Measurements from ENCODE around the gene TCAIM.
"Not testable (repeated sequence)": the region's sequence is repeated elsewhere in the genome, so short reads cannot be mapped to it uniquely, and the experiment has no call there.

TCAIM gene

GRCh38 chr3:44418118-44418517 lies 79.6 kb downstream of the TCAIM start:
- DNase-seq, result not testable (repeated sequence)

GRCh38 chr3:44418549-44418948 lies 80.0 kb downstream of the TCAIM start:
- DNase-seq, result no peak

- DNase-seq, result no peak
These were observed 80.8 kb downstream of the TCAIM start for GRCh38 chr3:44419116-44419922.

- no peak for DNase-seq
These were observed 81.5 kb downstream of the TCAIM start for GRCh38 chr3:44419923-44420650.

GRCh38 chr3:44420676-44421075 lies 82.1 kb downstream of the TCAIM start:
- DNase-seq, result no peak

- no peak for DNase-seq
These were observed 82.7 kb downstream of the TCAIM start for GRCh38 chr3:44421280-44421679.

GRCh38 chr3:44424758-44425157 lies 86.2 kb downstream of the TCAIM start:
- no peak for DNase-seq

- DNase-seq, result no peak
These were observed 89.1 kb downstream of the TCAIM start for GRCh38 chr3:44427683-44428082.

- no peak for DNase-seq
These were observed 90.3 kb downstream of the TCAIM start for GRCh38 chr3:44428910-44429309.

GRCh38 chr3:44429459-44429858 lies 90.9 kb downstream of the TCAIM start:
- DNase-seq, result no peak

- DNase-seq, result no peak
These were observed 91.9 kb downstream of the TCAIM start for GRCh38 chr3:44430466-44430865.

- DNase-seq, result no peak
These were observed 96.4 kb downstream of the TCAIM start for GRCh38 chr3:44434834-44435510.

- no peak for DNase-seq
These were observed 97.6 kb downstream of the TCAIM start for GRCh38 chr3:44436181-44436580.

GRCh38 chr3:44437800-44438199 lies 99.2 kb downstream of the TCAIM start:
- DNase-seq, result no peak

GRCh38 chr3:44439499-44440295 lies 101.1 kb downstream of the TCAIM start:
- no peak for DNase-seq

- DNase-seq, result no peak
These were observed 104.2 kb downstream of the TCAIM start for GRCh38 chr3:44442596-44443309.

- no peak for DNase-seq
These were observed 105.9 kb downstream of the TCAIM start for GRCh38 chr3:44444437-44444836.

GRCh38 chr3:44444896-44445691 lies 106.5 kb downstream of the TCAIM start:
- DNase-seq, result no peak

- no peak for DNase-seq
These were observed 107.2 kb downstream of the TCAIM start for GRCh38 chr3:44445786-44446185.

GRCh38 chr3:44446929-44447328 lies 108.4 kb downstream of the TCAIM start:
- no peak for DNase-seq

- no peak for DNase-seq
These were observed 112.9 kb downstream of the TCAIM start for GRCh38 chr3:44451441-44451840.
